PFSK-1 (cell line): ENCODE results near the gene CCDC8.

Experiments
- FOXP2 ChIP-seq: optimal IDR thresholded peaks from 2 replicates; pipeline ENCODE3; 2011; ENCODE audit warnings: borderline replicate concordance, control low read depth, inconsistent platforms; ENCODE audit not compliant: insufficient read depth; ENCODE audit errors: extremely low read length, extremely low read depth
- POLR2AphosphoS5 ChIP-seq: IDR thresholded peaks from 2 replicates; pipeline ENCODE4 v1.6.1; 2012; ENCODE audit warnings: low read depth, mild to moderate bottlenecking, control low read depth, low read length, moderate library complexity
- SIN3A ChIP-seq: IDR thresholded peaks from 2 replicates; pipeline ENCODE4 v1.6.1; 2012; ENCODE audit warnings: mild to moderate bottlenecking, low read length, moderate library complexity, borderline replicate concordance; ENCODE audit not compliant: insufficient read depth
- TAF1 ChIP-seq: IDR thresholded peaks from 2 replicates; pipeline ENCODE4 v1.6.1; 2012; ENCODE audit warnings: low read length, control low read depth, borderline replicate concordance; ENCODE audit not compliant: insufficient read depth
- TF ChIP-seq, protein P1 (sequence below), 2 experiments: IDR thresholded peaks; 2 replicates each; pipeline versions ENCODE4 v1.6.1 to v1.8.0; 2011 to 2012; ENCODE audit warnings: low read depth in 2 of 2, low read length in 2 of 2, control low read depth in 1 of 2, inconsistent platforms in 1 of 2, mild to moderate bottlenecking in 1 of 2, moderate library complexity in 1 of 2; ENCODE audit not compliant: insufficient read depth in 1 of 2

Gene CCDC8

DNA sequence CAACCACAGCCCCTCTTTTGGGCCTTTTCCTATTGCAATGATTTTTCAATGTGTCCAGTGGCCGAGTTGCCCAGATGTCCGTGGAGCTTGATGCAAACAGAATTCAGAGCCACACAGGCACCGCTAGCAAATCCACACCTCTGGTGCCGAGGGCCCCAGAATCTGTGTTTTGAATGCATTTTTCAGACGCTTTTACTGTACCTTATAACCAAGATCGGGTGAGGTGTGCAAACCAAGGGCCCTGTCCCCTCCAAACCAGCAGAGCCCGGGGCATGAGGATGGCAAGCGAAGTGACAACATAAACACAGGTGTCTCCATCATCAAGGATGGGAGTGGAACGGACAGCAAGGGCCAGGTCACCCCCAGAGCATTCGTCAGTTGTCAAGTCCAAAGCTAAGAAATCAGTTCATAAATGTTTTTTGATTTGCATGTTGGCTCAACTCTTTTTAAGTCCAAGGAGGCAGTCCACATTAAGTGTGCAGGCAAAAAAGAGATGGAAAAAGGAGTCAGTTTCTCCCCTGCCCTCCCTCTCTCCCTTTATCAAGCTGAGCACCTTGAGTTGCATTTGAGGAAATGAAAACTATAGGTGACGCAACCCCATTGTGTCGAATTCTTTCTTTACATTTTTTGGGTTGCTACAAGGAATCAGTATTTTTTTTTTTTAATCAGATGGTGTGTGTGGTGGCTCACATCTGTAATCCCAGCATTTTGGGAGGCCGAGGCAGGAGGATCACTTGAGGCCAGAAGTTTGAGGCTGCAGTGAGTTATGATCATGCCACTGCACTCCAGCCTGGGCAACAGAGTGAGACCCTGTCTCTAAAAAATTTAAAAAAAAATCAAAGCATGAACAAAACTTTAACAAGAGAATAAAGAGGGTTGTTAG lies 2.9 kb downstream of the CCDC8 start:
- no peak for TF ChIP-seq SIN3A
- TF ChIP-seq TAF1, result no peak
- no peak for TF ChIP-seq FOXP2
- no peak; the same call in 1 of the 2 replicates for TF ChIP-seq POLR2AphosphoS5
- TF ChIP-seq, protein P1, sequence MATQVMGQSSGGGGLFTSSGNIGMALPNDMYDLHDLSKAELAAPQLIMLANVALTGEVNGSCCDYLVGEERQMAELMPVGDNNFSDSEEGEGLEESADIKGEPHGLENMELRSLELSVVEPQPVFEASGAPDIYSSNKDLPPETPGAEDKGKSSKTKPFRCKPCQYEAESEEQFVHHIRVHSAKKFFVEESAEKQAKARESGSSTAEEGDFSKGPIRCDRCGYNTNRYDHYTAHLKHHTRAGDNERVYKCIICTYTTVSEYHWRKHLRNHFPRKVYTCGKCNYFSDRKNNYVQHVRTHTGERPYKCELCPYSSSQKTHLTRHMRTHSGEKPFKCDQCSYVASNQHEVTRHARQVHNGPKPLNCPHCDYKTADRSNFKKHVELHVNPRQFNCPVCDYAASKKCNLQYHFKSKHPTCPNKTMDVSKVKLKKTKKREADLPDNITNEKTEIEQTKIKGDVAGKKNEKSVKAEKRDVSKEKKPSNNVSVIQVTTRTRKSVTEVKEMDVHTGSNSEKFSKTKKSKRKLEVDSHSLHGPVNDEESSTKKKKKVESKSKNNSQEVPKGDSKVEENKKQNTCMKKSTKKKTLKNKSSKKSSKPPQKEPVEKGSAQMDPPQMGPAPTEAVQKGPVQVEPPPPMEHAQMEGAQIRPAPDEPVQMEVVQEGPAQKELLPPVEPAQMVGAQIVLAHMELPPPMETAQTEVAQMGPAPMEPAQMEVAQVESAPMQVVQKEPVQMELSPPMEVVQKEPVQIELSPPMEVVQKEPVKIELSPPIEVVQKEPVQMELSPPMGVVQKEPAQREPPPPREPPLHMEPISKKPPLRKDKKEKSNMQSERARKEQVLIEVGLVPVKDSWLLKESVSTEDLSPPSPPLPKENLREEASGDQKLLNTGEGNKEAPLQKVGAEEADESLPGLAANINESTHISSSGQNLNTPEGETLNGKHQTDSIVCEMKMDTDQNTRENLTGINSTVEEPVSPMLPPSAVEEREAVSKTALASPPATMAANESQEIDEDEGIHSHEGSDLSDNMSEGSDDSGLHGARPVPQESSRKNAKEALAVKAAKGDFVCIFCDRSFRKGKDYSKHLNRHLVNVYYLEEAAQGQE (IDR thresholded peaks at IDR 0.05; ENCODE audit: insufficient read depth in 1 of 2, low read depth in 2 of 2, low read length in 2 of 2), result no peak

DNA sequence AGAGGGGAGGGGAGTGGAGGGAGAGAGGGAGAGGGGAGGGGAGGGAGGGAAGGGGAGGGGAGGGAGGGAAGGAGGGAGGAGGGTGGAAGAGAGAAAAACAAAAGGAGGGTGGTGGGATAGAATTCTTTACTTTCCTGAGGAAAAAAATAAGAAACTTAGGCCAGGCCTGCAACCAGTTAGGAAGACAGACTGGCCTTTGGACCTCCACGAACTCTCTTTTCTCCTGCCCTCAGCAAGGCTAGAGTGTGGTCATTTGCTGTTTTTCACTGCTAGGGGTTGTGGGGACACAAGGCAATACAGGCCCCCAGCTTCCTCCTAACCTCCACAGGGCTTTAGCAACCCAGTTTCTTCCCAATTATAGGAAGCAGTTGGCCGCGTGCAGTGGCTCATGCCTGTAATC lies 4.2 kb downstream of the CCDC8 start:
- TF ChIP-seq SIN3A, result no peak

DNA sequence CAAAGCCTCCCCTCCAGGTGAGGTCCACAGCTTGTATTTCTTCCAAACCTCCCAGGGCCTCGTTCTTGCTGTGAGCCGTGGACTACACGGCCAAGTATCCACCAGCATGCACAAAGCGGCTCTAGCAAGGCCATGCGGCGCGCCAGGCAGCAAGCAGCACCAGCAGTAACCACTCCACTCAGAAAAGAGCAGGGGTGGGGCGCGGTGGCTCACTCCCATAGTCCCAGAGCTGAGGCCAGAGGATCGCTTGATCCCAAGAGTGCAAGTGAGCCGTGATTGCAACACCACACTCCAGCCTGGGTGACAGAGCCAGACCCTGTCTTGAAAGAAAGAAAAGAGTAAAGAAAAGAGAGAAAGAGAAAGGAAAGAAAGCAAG lies 4.7 kb downstream of the CCDC8 start:
- no peak for TF ChIP-seq POLR2AphosphoS5

GRCh38 chr19:46407856-46408663 lies 5.3 kb downstream of the CCDC8 start:
- TF ChIP-seq SIN3A (no peak), TAF1 (no peak), FOXP2 (no peak), POLR2AphosphoS5 (no peak)
- TF ChIP-seq, protein P1 (IDR thresholded peaks at IDR 0.05; ENCODE audit: insufficient read depth in 1 of 2, low read depth in 2 of 2, low read length in 2 of 2), result no peak

GRCh38 chr19:46406976-46407375 lies 6.4 kb downstream of the CCDC8 start:
- TF ChIP-seq, protein P1 (IDR thresholded peaks at IDR 0.05; ENCODE audit: insufficient read depth in 1 of 2, low read depth in 2 of 2, low read length in 2 of 2), result no peak
- TF ChIP-seq SIN3A (no peak), POLR2AphosphoS5 (no peak), TAF1 (no peak), FOXP2 (no peak)

DNA sequence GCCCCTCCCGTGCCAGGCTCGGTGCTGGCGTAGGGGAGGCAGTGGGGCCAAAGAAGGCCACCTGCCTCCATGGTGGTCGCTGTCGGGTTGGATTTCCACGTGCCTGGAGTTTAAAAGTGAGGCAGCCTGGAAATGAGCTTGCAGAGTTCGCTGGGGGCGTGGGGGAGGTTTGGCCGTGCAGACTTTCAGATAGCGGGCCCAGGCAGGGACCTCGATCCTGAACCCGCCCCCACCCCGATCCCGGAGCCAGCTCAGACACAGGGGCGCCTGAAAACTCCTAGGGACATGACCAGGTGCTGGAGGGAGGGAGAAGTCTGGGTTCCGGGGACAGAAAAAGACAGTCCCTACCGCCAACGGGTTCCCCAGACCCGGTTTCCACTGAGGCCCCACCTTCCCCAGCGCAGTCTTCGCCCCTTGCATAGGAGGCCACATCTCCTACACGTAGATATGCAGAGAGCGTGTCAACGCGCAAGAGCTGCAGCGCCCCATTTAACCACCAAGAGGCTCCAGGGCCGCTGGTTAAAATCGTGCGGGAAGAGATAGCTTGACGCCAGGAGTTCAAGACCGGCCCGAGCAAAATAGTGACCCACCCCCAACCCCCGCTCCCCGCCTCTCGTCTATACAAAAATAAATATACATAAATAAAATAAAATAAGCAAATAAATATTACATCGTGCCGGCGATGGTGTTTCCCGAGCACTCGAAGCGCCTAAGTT lies 8.5 kb downstream of the CCDC8 start:
- no peak for TF ChIP-seq TAF1
- no peak for TF ChIP-seq POLR2AphosphoS5
- TF ChIP-seq, protein P1 (IDR thresholded peaks at IDR 0.05; ENCODE audit: insufficient read depth in 1 of 2, low read depth in 2 of 2, low read length in 2 of 2), result no peak
- TF ChIP-seq SIN3A, result no peak
- TF ChIP-seq FOXP2, result no peak
